GM18907 (cell line): Measurements from ENCODE around the gene ZNF318.

ENCODE experiments used
- ATAC-seq: cut with Tn5 transposase; IDR thresholded peaks from one replicate; pipeline ENCODE4 v1.9.1; 2021; ENCODE audit warnings: mild to moderate bottlenecking, moderate library complexity; ENCODE audit not compliant: unreplicated experiment

The ZNF318 gene

GRCh38 chr6:43286980-43287716 is 82.3 kb downstream of the ZNF318 start:
- ATAC-seq: no peak

- ATAC-seq: no peak
Measured at GRCh38 chr6:43286456-43286979, 82.9 kb downstream of the ZNF318 start.
